SHP77 treated with DMSO at 0.1 percent for 48 hours (cell line): ENCODE results near the gene IGSF8.

Experiments
- DNase-seq: peaks from one replicate; lab custom pipeline; 2025; lab: John Stamatoyannopoulos, UW

IGSF8 gene

GRCh38 chr1:160085686-160086455, 12.5 kb downstream of the IGSF8 start:
- DNase-seq, result peak; percentile 50

- no peak for DNase-seq
These were observed 13.6 kb downstream of the IGSF8 start for GRCh38 chr1:160084771-160085321.

GRCh38 chr1:160083968-160084770, 14.2 kb downstream of the IGSF8 start:
- DNase-seq, result peak; percentile 20

- no peak for DNase-seq
These were observed 15.5 kb downstream of the IGSF8 start for GRCh38 chr1:160082926-160083325.

GRCh38 chr1:160082487-160082886, 15.9 kb downstream of the IGSF8 start:
- no peak for DNase-seq

GRCh38 chr1:160081261-160081936, 17.0 kb downstream of the IGSF8 start, which contains the start of gene KCNJ9:
Gene KCNJ9 (plus strand): TSS chr1:160081538. CDS start chr1:160084031, 2,493 bp downstream.
- DNase-seq, result no peak

- no peak for DNase-seq
These were observed 17.9 kb downstream of the IGSF8 start for GRCh38 chr1:160080381-160081100.

GRCh38 chr1:160079448-160079847, 19.0 kb downstream of the IGSF8 start:
- DNase-seq, result no peak

GRCh38 chr1:160078512-160079195, 19.8 kb downstream of the IGSF8 start:
- DNase-seq, result no peak

- no peak for DNase-seq
These were observed 20.9 kb downstream of the IGSF8 start for GRCh38 chr1:160077486-160077885.

GRCh38 chr1:160076295-160076694, 22.1 kb downstream of the IGSF8 start:
- no peak for DNase-seq

GRCh38 chr1:160075836-160076235, 22.6 kb downstream of the IGSF8 start:
- no peak for DNase-seq

GRCh38 chr1:160074865-160075264, 23.6 kb downstream of the IGSF8 start:
- no peak for DNase-seq

GRCh38 chr1:160071289-160071688, 27.1 kb downstream of the IGSF8 start:
- DNase-seq, result no peak

- DNase-seq, result no peak
These were observed 27.9 kb downstream of the IGSF8 start for GRCh38 chr1:160070243-160071163.

GRCh38 chr1:160069460-160070231, 28.8 kb downstream of the IGSF8 start, which contains the start of gene KCNJ10:
Gene KCNJ10 (minus strand): TSS chr1:160070160. CDS start chr1:160042532, 27,628 bp downstream.
- DNase-seq, result no peak

GRCh38 chr1:160068225-160068624, 30.2 kb downstream of the IGSF8 start:
- DNase-seq, result no peak

GRCh38 chr1:160066829-160067745, 31.3 kb downstream of the IGSF8 start:
- DNase-seq, result no peak
